MM.1S (cell line): Measurements from ENCODE around the gene CCDC91.

Experiments
- DNase-seq: peaks from one replicate; pipeline ENCODE4 v3.0.0-alpha.2; 2015
- H2AFZ ChIP-seq: fragments of 300-600 bp; sonication (generic); 2 replicates; pipeline ENCODE4 v1.6.0; 2016; ENCODE audit warnings: antibody characterized with exemption, low read length
- H3F3A ChIP-seq: fragments of 300-600 bp; sonication (generic); 2 replicates; pipeline ENCODE4 v1.6.1; 2016; ENCODE audit warnings: mild to moderate bottlenecking, antibody characterized with exemption, low read length, moderate library complexity, mixed read lengths; ENCODE audit not compliant: insufficient read depth
- H3K27ac ChIP-seq: fragments of 300-600 bp; sonication (generic); 2 replicates; pipeline ENCODE4 v1.5.1; 2016; ENCODE audit warnings: mild to moderate bottlenecking, low read length
- H3K27me3 ChIP-seq: fragments of 300-600 bp; sonication (generic); replicated peaks from 2 replicates; pipeline ENCODE4 v1.6.0; 2016; ENCODE audit warnings: low read length; ENCODE audit not compliant: insufficient read depth
- H3K36me3 ChIP-seq: fragments of 300-600 bp; sonication (generic); replicated peaks from 2 replicates; pipeline ENCODE4 v1.6.1; 2016; ENCODE audit warnings: mild to moderate bottlenecking, low read length, mixed read lengths; ENCODE audit not compliant: insufficient read depth
- H3K4me1 ChIP-seq: fragments of 300-600 bp; sonication (generic); 2 replicates; pipeline ENCODE4 v1.6.1; 2016; ENCODE audit warnings: low read length, mixed read lengths
- H3K4me2 ChIP-seq: fragments of 300-600 bp; sonication (generic); 2 replicates; pipeline ENCODE4 v1.6.0; 2016; ENCODE audit warnings: low read depth, low read length
- H3K4me3 ChIP-seq: fragments of 300-600 bp; sonication (generic); 2 replicates; pipeline ENCODE4 v1.5.1; 2016; ENCODE audit warnings: low read length, mixed read lengths
- H3K79me2 ChIP-seq: fragments of 300-600 bp; sonication (generic); 2 replicates; pipeline ENCODE4 v1.6.1; 2016; ENCODE audit warnings: mixed run types, low read length, mixed read lengths
- H3K9ac ChIP-seq: fragments of 300-600 bp; sonication (generic); 2 replicates; pipeline ENCODE4 v1.6.1; 2016; ENCODE audit warnings: low read length, mixed read lengths
- H3K9me2 ChIP-seq: fragments of 300-600 bp; sonication (generic); replicated peaks from 2 replicates; pipeline ENCODE4 v1.6.1; 2016; ENCODE audit warnings: mild to moderate bottlenecking, low read length, mixed read lengths; ENCODE audit not compliant: insufficient read depth
- H3K9me3 ChIP-seq: fragments of 300-600 bp; sonication (generic); replicated peaks from 2 replicates; pipeline ENCODE4 v1.6.1; 2016; ENCODE audit warnings: mild to moderate bottlenecking, low read length, mixed read lengths; ENCODE audit not compliant: insufficient read depth
- H4K20me1 ChIP-seq: fragments of 300-600 bp; sonication (generic); 2 replicates; pipeline ENCODE4 v1.6.1; 2016; ENCODE audit warnings: mild to moderate bottlenecking, low read length, moderate library complexity, mixed read lengths; ENCODE audit not compliant: insufficient read depth
- EZH2 ChIP-seq: fragments of 300-600 bp; sonication (generic); optimal IDR thresholded peaks from 2 replicates; pipeline ENCODE3; 2017; ENCODE audit warnings: low read depth, mild to moderate bottlenecking, antibody characterized with exemption, low read length, mixed read lengths
- EZH2phosphoT487 ChIP-seq: fragments of 300-600 bp; sonication (generic); IDR thresholded peaks from 2 replicates; pipeline ENCODE4 v1.6.1; 2018; ENCODE audit warnings: antibody characterized with exemption, low read length
- TF ChIP-seq, protein P1 (sequence below): fragments of 300-600 bp; sonication (generic); IDR thresholded peaks from 2 replicates; pipeline ENCODE4 v1.5.1; 2016; ENCODE audit warnings: antibody characterized with exemption, low read length, mixed read lengths

Gene CCDC91

DNA sequence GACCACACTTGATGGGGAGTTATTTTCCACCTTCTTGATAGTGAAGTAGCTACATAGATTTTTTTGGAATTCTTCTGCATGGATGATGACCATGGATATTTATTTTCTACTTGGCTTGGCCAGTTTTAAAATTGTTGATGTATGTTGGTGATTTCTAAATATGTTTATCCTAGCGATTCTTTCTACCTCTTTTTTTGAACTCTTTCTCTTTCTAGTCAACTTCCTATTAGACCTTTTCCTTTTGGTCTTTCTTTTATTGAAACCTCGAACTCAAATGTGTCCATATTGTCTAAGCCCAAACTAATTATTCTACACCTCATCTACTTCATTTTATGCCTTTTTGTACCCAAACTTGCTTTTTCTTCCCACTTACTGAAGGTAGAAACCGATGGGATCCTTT, 37.0 kb downstream of the CCDC91 start:
- Histone ChIP-seq H3K36me3 (no peaks in the 10 kb centered on the region), H3K9me3 (no peaks in the 10 kb centered on the region), H3K4me1 (peaks cover 34% of the 10 kb centered on the region), H3K27me3 (no peaks in the 10 kb centered on the region), H3F3A (peaks cover 20% of the 10 kb centered on the region), H3K9ac (no peak overlapping the region), H3K4me2 (0 out of 2 replicates have a peak overlapping the region, but pooled peaks have one; percentile 36), H3K79me2 (peaks cover 10% of the 10 kb centered on the region; the same call in 1 of the 2 replicates), H3K9me2 (no peaks in the 10 kb centered on the region), H4K20me1 (no peaks in the 10 kb centered on the region), H3K4me3 (no peak overlapping the region), H2AFZ (no peak overlapping the region), H3K27ac (no peak overlapping the region; the same call in 1 of the 2 replicates)
- TF ChIP-seq EZH2phosphoT487 (no peak), EZH2 (no peak)
- TF ChIP-seq, protein P1, sequence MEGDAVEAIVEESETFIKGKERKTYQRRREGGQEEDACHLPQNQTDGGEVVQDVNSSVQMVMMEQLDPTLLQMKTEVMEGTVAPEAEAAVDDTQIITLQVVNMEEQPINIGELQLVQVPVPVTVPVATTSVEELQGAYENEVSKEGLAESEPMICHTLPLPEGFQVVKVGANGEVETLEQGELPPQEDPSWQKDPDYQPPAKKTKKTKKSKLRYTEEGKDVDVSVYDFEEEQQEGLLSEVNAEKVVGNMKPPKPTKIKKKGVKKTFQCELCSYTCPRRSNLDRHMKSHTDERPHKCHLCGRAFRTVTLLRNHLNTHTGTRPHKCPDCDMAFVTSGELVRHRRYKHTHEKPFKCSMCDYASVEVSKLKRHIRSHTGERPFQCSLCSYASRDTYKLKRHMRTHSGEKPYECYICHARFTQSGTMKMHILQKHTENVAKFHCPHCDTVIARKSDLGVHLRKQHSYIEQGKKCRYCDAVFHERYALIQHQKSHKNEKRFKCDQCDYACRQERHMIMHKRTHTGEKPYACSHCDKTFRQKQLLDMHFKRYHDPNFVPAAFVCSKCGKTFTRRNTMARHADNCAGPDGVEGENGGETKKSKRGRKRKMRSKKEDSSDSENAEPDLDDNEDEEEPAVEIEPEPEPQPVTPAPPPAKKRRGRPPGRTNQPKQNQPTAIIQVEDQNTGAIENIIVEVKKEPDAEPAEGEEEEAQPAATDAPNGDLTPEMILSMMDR = no peak
- DNase-seq = no peak

DNA sequence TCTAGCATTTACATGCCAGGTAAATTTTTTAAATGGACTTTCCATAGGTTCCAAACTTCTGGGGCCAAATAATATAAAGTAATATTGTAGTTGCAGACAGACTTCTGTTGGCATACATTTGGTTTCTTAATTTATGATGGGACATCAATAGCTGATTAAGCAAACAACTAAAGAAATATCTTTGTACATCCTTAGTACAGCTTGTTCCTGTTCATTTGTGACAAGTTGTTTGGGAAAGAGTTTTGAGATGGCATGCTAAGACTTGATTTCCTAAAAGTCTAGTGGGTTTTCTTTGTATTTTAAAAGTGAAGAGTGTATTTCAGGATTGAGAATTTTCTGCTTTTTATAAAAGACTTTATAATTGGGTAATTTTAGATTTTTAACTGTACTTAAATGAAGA, 41.0 kb downstream of the CCDC91 start:
- Histone ChIP-seq H3K9me2 (no peaks in the 10 kb centered on the region), H3K4me3 (no peak overlapping the region)

DNA sequence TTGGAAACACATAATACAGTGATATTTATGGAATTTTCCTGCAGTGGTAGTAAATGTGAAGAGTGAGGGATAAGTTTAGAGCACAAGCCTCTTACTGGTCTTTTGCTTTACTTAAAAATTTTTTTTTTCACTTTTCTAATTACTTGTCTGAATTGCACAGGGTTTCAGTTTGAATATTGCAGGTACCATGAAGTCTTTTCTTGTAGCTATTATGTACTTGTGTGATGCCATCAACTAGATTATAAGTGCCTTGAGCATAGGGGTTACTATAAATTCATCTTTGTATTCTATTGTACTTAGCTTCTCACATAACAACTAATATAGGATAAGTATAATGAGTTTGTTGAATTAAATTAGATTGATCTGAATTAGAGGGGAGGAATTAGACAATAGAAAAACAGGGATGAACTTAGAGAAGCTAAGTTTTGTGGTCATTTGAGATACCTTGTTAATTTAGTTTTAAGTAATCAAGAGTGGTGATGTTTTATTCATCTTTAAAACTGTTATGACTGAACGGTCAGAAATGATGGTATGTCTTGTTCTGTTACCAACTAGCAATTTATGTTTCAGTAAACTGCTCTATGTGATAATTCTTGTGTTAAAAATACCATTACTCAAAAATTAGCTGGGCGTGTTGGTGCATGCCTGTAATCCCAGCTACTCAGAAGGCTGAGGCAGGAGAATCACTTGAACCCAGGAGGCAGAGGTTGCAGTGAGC, 42.1 kb downstream of the CCDC91 start:
- H3K9me3 ChIP-seq = no peaks in the 10 kb centered on the region
- no peak overlapping the region for H3K4me3 ChIP-seq
- no peaks in the 10 kb centered on the region for H3K36me3 ChIP-seq
- no peaks in the 10 kb centered on the region for H3K27me3 ChIP-seq
- no peaks in the 10 kb centered on the region; the same call in 1 of the 2 replicates for H3K79me2 ChIP-seq
- no peak overlapping the region for H3K9ac ChIP-seq
- no peaks in the 10 kb centered on the region for H3F3A ChIP-seq
- H3K4me1 ChIP-seq = 0 out of 2 replicates have a peak, but pooled peaks cover 3% of the 10 kb centered on the region
- no peak overlapping the region for H3K27ac ChIP-seq
- DNase-seq = no peak
- no peak for TF ChIP-seq EZH2
- TF ChIP-seq, protein P1 = no peak
- no peak for TF ChIP-seq EZH2phosphoT487
- H3K4me2 ChIP-seq = no peak overlapping the region
- H4K20me1 ChIP-seq = no peaks in the 10 kb centered on the region
- H3K9me2 ChIP-seq = no peaks in the 10 kb centered on the region
- H2AFZ ChIP-seq = no peak overlapping the region

More for the DNA sequence above, 41.0 kb downstream of the CCDC91 start:
- H3K4me2 ChIP-seq = no peak overlapping the region
- no peaks in the 10 kb centered on the region for H3K36me3 ChIP-seq
- TF ChIP-seq, protein P1 = no peak
- no peak for TF ChIP-seq EZH2phosphoT487
- no peak for TF ChIP-seq EZH2
- H3F3A ChIP-seq = peaks cover 8% of the 10 kb centered on the region; the same call in 1 of the 2 replicates
- no peaks in the 10 kb centered on the region for H4K20me1 ChIP-seq
- no peak overlapping the region for H3K9ac ChIP-seq
- H3K27me3 ChIP-seq = no peaks in the 10 kb centered on the region
- H2AFZ ChIP-seq = no peak overlapping the region
- no peak for DNase-seq
- peaks cover 14% of the 10 kb centered on the region for H3K4me1 ChIP-seq
- H3K27ac ChIP-seq = no peak overlapping the region
- no peaks in the 10 kb centered on the region for H3K9me3 ChIP-seq
- H3K79me2 ChIP-seq = no peaks in the 10 kb centered on the region; the same call in 1 of the 2 replicates
